Putamen (tissue), 1 donor: ENCODE data around the gene SPATS2.
"Not testable (repeated sequence)": the region's sequence is repeated elsewhere in the genome, so short reads cannot be mapped to it uniquely, and the experiment has no call there.

Experiments
- DNase-seq: peaks from one replicate; pipeline ENCODE4 v3.0.0-alpha.2; 2016; ENCODE audit warnings: low spot score

The SPATS2 gene

DNA sequence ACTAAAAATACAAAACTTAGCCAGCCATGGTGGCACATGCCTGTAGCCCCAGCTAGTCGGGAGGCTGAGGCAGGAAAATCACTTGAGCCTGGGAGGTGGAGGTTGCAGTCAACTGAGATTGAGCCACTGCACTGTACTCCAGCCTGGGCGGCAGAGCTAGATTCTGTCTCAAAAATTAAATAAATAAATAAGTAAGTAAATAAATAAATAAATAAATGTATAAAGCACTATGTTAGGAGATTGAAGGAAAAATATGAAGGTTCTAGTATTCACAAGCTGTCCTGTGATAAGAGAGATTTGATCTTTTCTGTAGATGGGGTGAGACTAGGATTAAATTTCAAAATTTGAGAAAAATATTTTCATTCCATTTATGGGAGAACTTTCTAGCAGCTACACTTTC is 14.9 kb upstream of the SPATS2 start:
- no peak for DNase-seq

- no peak for DNase-seq
Observed at GRCh38 chr12:49355913-49356312, 11.3 kb upstream of the SPATS2 start.

- DNase-seq, result no peak
Observed at GRCh38 chr12:49357103-49357678, 10.1 kb upstream of the SPATS2 start.

DNA sequence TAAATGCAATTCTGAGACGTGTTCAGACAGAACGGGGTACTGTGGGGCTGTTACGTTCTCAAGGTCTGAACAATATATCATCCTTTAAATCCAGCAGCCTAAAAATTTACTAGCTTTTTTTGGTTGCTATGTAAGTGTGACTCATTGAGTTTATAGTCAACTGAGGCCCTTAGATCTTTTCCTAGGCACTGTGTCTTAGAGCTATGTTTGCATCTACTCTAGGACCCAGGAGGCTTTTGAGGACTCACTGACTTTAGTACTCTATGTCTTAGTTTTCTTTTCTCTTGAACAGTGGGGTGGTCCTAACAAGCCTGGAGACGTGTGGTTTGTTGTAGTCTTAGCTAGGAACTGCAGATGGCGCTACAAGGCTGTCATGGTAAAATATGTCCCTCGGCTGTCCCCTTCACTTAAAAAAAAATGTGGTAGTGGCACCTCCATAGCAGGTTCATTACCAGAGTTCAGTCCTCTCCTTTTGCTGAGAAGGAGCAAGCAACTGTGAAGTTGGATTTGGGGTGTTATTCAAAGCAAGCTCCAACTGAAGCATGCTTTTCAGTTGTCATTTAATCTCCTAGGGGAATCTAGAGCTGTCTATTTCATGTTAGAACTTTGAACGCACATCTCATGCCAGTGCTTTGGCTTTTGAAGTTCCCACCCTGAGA is 8.7 kb upstream of the SPATS2 start:
- DNase-seq, result no peak

GRCh38 chr12:49359671-49360070 is 7.6 kb upstream of the SPATS2 start:
- no peak for DNase-seq

DNA sequence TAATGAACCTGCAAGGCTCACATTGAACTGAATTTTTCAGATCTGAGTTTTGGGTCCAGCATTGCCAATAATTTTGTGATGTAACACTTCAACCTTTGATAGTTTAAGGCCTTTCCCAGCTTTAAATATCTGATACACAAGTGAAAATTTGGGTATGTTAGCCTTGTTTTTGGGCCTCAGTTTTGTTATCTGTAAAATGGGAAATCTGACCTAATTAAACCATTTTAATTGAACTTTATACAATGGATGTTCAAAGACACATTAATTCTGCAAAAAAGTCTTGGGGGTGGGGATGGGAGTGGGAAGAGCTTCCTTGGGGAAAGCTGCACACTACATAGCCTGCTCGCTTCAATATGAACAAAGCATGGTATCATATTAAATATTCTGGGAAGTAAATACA is 5.2 kb upstream of the SPATS2 start:
- no peak for DNase-seq

- no peak for DNase-seq
Observed at GRCh38 chr12:49364989-49365388, 2.3 kb upstream of the SPATS2 start.

DNA sequence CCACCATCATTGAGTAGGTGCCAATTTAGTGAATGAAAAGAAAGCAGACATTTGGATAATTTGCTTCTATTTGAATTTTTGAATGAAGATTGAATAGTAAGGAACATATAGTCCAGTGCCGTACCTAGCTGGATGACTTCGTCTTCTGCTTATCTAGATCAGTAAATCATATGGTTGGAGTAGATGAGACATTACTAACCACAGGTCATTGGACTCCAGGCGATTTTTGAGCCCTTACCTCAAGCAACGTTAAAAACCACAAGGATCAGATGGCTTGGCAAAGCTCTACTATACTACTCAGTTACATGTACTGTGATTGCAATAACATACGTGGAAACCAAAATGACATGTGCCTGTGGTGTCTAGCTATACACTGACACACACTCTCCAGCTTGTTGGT is 1.7 kb upstream of the SPATS2 start:
- DNase-seq, result no peak

- DNase-seq, result no peak
Observed at GRCh38 chr12:49366096-49366651, 1.1 kb upstream of the SPATS2 start.

- peak; percentile 83 for DNase-seq
Observed at GRCh38 chr12:49366652-49367380, 446 bp upstream of the SPATS2 start.

GRCh38 chr12:49368240-49368600 is 958 bp downstream of the SPATS2 start:
- DNase-seq, result no peak

DNA sequence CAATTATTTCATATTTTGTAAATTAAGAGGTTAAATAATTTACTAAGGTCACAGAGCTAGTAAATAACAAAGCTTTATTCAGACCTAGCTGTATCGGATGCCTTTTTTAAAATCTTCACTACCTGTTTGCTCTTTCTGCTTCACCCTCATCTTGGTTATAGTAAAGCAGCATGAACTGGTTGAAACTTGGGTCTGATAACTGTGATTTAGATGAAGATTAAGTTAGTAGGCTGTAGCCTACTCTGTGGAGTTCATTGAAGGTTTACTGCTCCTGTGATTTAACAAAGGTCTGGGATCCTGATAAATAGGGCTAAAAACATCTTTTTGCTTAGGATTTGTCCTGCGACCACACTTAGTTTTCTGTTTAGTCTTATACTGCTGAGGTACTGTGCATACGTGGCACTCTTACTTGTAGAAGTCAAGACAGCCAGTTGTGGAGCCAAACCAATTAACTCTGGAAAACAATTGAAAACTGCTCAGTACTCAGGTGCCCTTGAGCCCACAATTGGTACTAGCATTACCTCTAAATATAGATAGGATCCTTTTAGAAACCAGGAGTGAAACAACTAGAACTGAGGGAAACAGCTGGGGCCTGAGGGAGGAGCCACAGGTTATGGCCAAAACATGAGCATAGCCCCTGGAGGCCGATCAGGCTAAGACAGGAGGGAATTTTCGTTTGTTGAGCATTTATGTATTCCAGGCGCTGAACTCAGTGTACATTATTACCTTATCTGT is 2.3 kb downstream of the SPATS2 start:
- no peak for DNase-seq

DNA sequence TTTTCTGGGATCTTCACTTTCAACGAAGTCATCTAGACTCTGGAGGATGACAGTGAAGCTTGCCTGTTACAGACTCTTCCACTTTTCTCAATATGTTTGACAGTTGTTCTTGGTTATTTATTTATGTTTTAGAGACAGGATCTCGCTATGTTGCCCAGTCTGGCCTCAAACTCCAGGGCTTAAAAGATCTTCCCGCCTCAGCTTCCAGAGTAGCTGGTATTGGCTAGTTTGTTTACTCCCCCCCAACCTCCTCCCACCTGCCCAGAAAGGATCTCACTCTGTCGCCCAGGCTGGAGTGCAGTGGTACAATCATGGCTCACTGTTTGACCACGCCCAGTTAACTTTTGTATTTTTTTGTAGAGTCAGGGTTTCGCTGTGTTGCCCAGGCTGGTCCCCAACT is 3.3 kb downstream of the SPATS2 start:
- no peak for DNase-seq

- no peak for DNase-seq
Observed at GRCh38 chr12:49375406-49375805, 8.1 kb downstream of the SPATS2 start.

DNA sequence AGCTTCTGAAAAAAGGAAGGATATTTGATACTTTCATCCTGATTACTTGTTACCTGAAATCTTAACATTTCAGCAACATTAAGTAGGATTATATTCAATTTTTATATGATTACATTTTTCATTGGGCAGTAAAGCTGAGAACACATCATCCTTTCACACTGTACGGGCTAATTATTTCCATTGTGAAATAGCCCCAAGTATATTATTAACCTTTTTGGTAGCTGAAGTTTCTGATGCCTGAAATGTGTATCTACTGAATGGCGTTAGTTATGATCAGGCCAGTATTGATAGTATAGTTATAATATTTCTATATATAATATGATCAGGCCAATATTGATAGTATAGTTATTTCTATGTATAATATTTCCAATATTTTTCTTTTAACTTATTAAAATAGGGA is 10.1 kb downstream of the SPATS2 start:
- DNase-seq, result no peak

DNA sequence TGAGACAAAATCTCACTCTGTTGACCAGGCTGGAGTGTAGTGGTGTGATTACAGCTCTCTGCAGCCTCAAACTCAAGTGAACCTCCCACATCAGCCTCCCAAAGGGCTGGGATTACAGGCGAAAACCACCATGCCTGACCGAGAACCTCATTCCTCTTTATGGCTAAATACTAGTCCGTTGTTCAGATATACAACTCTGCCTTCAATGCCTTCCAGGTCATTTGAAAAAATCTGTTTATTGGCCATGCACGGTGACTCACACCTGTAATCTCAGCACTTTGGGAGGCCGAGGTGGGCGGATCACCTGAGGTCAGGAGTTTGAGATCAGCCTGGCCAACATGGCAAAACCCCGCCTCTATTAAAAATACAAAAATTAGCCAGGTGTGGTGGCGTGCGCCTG is 12.9 kb downstream of the SPATS2 start:
- DNase-seq, result not testable (repeated sequence)

GRCh38 chr12:49388682-49389386 is 21.6 kb downstream of the SPATS2 start:
- DNase-seq, result no peak

GRCh38 chr12:49389387-49389703 is 22.1 kb downstream of the SPATS2 start:
- DNase-seq, result no peak

- DNase-seq, result no peak
Observed at GRCh38 chr12:49397000-49397399, 29.7 kb downstream of the SPATS2 start.

DNA sequence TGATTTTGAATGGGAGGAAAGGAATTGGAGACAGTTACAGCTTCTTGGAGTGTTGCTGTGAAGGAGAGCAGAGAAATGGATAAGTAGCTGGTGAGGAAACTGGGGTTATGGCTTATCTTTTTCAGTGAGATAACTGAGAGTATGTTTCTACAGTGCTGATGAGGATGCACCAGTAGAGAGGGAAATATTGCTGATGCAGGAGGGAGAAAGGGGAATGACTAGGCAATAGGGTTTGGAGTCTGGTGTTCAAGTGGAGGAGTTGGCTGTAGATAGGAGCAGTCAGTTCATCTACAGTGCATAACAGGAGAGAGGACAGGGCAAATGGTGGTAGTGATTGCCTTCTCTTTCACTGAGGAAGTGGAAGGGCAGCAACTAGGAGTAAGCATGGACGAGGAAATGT is 33.0 kb downstream of the SPATS2 start:
- no peak for DNase-seq

DNA sequence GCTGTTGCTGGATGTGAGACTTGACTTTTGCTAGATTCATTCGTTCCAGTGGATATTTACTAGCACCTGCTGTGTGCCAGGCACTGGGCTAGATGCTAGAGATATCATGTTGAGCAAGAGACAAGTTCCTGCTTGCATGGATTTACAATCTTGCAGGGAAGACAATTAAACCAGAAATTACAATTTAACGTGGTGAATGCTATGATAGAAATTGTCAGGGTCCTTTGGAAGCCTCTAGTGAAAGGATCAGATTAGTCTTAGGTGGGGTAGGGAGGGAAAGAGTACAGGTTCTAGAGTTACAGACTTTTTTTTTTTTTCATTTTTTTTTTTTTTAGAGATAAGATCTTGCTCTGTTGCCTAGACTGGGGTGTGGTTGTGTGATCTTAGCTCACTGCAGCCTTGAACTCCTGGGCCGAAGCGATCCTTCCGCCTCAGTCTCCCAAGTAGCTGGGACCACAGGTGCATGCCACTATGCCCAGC is 36.7 kb downstream of the SPATS2 start:
- no peak for DNase-seq

GRCh38 chr12:49404956-49405355 is 37.7 kb downstream of the SPATS2 start:
- no peak for DNase-seq
